Endothelial cell of coronary artery (primary cell): ENCODE data around the gene SYT8. TPM values are rescaled to one million over a fixed set of nuclear protein-coding genes. Genes with fewer than 3 reads are reported as not detected.

Experiments
- total RNA-seq: library from RNA; depleted of rRNA; stranded (reverse); fragments of >200 nt; gene quantifications from 2 replicates; pipeline ENCODE4 v1.2.3, GENCODE V29; 2014

SYT8 gene, protein sequence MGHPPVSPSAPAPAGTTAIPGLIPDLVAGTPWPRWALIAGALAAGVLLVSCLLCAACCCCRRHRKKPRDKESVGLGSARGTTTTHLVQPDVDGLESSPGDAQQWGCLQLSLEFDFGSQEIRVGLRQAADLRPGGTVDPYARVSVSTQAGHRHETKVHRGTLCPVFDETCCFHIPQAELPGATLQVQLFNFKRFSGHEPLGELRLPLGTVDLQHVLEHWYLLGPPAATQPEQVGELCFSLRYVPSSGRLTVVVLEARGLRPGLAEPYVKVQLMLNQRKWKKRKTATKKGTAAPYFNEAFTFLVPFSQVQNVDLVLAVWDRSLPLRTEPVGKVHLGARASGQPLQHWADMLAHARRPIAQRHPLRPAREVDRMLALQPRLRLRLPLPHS
- 0.09 TPM in 1 of 2 replicates, not detected in the other for total RNA-seq

DNA sequence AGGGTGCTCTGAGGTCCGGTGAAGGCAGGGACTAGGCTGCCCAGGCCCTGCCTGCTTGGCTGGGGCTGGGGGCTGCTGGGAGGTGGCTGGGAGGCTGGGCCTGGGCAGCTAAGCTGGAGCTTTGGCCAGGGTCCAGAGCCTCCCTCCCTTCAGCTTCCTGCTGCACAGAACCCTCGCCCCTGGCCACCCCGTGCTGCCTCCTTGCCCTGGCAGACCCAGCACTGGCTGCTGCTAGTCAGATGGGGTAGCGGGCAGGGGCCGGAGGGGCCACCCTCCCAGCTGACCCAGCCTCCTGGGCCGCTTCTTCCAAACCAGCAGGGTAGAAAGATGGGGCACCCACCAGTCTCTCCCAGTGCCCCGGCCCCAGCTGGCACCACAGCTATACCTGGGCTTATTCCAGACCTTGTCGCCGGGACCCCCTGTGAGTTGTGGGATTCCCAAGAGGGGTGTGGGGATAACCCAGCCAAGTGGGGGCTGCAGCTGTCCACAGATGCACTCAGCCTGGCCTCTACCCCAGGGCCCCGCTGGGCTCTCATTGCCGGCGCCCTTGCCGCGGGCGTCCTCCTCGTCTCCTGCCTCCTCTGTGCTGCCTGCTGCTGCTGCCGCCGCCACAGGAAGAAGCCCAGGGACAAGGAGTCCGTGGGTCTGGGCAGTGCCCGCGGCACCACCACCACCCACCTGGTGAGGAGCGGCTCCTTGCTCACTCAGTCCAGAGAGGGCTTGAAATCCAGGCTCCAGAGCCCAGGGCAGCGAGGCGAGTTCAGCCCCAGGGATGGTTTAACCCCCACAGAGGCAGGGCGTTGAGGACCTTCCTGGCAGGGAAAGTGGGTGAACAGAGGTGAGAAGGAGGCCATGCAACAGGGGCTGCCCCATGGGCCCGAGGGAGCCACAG is at the start of gene SYT8:
SYT8 (plus strand) TSS at position 212 of the 892 bp plus-strand sequence; CDS start at position 328, 116 bp downstream.

DNA sequence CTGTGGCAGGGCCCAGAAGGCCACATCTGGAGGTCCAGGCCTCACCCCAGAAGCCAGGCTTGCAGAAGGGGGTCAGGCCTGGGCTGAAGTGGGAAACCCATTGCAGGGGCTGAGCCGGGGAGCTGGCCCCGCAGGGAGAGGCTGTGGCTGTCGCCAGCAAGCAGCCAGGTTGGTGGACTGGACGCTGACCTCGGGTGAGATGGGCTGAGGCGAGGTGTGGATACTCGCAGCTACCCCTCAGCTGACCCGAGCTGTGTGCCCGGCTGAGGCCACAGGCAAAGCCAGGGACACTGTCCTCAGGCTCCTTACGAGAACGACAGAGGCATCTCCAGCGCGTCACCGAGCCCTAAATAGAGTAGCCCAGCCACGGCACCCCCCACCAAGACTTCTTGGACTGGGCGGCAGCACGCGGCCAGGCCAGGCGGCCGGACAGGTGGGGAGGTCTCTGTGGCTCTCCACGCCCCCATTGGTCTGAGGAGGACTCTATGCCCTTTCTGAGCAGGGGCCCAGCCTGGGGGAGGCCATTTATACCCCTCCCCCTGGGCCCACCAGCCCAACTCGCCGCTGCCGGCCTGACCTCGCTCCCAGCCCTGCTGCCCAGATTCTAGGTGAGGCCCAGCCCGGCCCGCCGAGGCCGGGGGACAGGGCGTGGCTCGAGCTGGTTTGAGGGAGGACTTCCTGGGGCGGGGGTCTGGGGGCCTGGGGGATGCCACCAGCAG is 3.8 kb downstream of the SYT8 start, which contains the start of gene TNNI2:
TNNI2 (plus strand) TSS at position 556 of the 719 bp plus-strand sequence. CDS start 716 bp downstream, outside the sequence.

DNA sequence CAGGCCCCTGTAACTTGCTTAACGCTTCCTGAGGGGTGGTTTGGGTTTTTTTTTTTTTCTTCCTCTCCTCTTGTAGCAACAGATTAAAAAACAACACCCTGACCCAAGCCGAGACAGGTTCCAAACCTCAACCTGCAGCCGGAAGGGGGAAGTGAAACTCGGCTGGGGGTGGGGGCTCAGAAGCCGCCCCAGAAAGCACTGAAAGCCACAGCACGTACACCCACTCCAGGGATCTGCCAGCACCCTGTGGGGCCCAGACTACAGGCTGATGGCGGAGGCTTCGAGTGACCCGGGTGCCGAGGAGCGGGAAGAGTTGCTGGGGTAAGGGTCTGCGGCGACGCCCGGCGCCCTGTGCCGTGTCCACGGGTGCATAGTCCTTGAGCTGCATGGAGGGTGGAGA is 18.1 kb downstream of the SYT8 start, which contains the start of gene LSP1:
LSP1 (plus strand) TSS at position 208 of the 400 bp plus-strand sequence; CDS start at position 269, 61 bp downstream.

Other genes with a start within 250 kb of the SYT8 start
- not detected in 2 replicates for gene KRTAP5-1, start 249.7 kb upstream of the SYT8 start, total RNA-seq
- gene KRTAP5-2, start 236.7 kb upstream of the SYT8 start, total RNA-seq: not detected in 2 replicates
- gene KRTAP5-3, start 226.5 kb upstream of the SYT8 start, total RNA-seq: not detected in 2 replicates
- gene KRTAP5-4, start 212.9 kb upstream of the SYT8 start, total RNA-seq: not detected in 2 replicates
- gene KRTAP5-5, start 205.2 kb upstream of the SYT8 start, total RNA-seq: not detected in 2 replicates
- not detected in 2 replicates for gene KRTAP5-6, start 137.8 kb upstream of the SYT8 start, total RNA-seq
- gene IFITM10, start 84.4 kb upstream of the SYT8 start, total RNA-seq: 0.09 and 0.56 TPM in 2 replicates
- gene CTSD, start 71.1 kb upstream of the SYT8 start, total RNA-seq: 74.7 and 185 TPM in 2 replicates
- gene TNNI2, start 4.0 kb downstream of the SYT8 start, total RNA-seq: not detected in 2 replicates
- 1.5 and 1.9 TPM in 2 replicates for gene LSP1, start 18.1 kb downstream of the SYT8 start, total RNA-seq
- gene PRR33, start 56.9 kb downstream of the SYT8 start, total RNA-seq: not detected in 2 replicates
- not detected in 2 replicates for gene TNNT3, start 84.7 kb downstream of the SYT8 start, total RNA-seq
- 65.0 and 96.8 TPM in 2 replicates for gene MRPL23, start 112.3 kb downstream of the SYT8 start, total RNA-seq
- gene H19, start 162.9 kb downstream of the SYT8 start, total RNA-seq: 1.1 and 2.3 TPM in 2 replicates